Measurements from ENCODE around the gene BRD7.

BRD7 gene

GRCh38 chr16:50304467-50305440 lies 64.0 kb downstream of the BRD7 start:
- DNase-seq: no peak

DNA sequence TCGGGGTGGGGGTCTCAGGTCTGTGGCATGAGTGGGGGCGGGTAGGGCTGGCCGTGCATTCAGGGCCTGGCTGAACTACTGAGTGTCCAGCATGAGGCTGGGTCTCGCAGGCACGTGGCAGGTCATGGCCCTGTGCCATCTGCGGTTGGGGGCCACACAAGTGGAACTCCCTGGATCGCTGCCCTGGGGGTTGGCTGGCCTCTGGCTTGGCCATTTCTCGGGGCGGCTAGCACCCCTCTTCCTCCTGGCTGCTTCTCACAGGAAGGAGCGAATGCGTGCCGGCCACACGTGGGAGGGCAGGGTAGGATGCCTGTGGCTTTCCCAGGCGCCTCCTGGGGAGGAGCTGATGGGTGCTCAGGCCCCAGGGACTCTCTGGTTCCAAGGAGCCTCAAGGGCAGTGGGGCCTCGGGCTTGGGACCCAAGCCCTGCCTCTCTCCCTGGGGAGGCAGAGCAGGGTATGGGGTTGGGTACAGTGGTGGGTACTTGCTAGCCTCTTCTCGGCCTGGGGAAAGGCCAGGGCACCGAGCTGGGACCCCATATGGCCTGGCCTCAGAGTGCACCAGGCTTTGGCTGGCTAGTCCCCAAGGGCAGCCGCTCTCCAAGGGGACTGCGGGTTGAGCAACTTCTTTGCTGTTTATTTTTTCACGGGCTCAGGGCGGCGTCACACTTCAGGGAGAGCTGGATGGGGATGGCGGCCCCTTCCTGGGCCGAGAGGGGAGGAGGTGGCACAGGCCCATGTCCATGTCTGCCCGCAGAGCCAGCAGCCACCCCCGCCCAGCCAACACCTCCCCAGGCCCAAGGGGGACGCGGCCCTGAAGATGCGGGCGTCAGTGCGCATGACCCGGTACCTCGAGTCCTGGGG lies 65.0 kb downstream of the BRD7 start:
- DNase-seq: no peak

- no peak for DNase-seq
Observed at GRCh38 chr16:50303041-50303604, 65.7 kb downstream of the BRD7 start.

DNA sequence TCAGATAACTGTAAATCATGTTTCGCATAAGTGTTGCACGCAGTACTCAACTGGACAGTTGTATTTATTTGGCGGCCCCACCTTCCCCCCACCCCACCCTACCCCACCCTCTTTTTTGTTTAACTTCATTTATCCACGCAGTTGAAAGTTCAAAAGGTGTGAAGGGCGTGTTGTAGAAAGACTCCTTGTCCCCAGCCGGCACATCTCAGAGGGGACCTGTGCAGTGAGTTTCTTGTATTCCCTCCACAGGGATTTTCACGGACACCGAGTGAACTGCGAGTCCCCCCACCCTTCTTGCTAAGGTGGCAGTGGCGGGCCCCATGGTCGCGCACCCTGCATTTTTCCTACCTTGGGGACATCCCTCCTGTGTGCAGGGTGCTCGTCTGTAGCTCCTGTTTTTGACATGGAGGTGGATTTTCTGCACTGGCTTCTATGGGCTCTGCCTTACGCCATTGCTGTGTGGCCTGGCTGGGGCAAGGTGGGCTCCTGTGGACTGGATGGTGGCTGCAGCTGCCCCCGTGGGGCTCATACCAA lies 66.2 kb downstream of the BRD7 start:
- DNase-seq: no peak

- DNase-seq: no peak
Observed at GRCh38 chr16:50301626-50302471, 66.9 kb downstream of the BRD7 start.

GRCh38 chr16:50300942-50301625 lies 67.7 kb downstream of the BRD7 start:
- no peak for DNase-seq

DNA sequence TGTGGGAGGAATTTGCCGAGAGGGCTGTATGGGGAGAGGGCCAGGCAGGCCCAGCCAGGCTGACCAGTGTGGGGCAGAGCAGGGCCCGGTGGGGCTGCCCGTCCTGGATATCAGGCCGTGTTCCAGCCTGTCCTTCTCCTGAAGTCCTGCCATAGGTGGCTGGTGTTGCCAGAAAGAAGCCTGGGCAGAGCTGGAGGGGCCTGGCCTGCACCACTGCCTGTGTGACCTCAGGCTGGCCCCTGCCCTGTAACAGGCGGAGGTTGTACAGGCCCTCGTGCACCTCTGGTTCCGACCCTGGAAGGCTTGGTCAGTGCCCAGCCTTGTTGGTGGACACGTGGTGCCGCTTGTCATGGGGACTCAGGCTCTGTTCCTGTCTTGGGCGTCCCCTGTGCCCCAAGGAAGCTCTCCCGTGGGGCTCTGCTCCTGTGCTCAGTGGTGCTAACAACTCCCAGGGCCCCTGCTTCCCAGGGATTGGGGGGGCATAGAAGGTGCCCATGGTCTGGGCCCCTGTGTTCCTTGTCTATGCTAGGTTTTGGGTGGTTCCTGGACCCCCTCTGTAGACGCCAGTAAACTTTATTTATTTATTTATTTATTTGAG lies 69.2 kb downstream of the BRD7 start:
- no peak for DNase-seq

DNA sequence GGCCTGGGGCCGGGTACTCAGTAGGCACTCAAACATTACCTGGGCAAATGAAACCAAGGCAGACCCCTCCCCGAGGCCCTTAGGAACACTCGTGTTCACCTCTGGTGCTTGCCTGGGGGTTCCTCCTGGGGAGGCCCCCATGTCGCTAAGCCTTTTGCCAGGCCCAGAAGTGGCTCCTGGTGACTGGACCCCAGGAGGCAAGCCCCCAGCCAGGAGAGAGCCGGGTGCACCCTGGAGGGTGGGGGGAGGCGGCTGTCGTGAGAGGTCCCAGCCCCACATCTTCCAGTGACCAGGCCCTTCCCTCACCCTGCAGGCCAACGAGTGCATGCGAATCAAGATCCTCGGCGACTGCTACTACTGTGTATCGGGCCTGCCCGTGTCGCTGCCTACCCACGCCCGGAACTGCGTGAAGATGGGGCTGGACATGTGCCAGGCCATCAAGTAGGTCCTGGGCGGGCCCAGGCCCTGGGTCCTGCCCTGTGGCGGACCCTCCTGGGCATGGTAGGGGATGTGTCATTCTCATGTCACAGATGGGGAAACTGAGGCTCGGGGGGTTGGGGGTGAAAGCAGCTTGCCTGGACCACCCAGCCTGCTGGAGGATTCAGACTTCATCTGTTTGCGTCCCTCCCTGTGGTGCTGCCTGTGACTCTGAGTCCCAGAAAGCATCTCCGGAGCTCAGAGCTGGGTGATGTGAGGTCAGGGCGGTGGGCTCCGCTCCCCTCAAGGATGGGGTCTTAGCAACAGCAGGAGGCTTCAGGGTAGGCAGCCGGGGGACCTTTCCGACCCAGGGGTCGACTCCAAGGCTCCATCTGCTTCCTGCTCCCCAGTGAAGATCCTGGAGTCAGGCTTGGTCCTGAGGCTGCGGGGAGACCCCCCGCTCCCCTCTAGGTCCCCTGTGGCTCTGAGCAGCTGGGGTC lies 69.9 kb downstream of the BRD7 start:
- no peak for DNase-seq

- no peak for DNase-seq
Observed at GRCh38 chr16:50298075-50298460, 70.7 kb downstream of the BRD7 start.

DNA sequence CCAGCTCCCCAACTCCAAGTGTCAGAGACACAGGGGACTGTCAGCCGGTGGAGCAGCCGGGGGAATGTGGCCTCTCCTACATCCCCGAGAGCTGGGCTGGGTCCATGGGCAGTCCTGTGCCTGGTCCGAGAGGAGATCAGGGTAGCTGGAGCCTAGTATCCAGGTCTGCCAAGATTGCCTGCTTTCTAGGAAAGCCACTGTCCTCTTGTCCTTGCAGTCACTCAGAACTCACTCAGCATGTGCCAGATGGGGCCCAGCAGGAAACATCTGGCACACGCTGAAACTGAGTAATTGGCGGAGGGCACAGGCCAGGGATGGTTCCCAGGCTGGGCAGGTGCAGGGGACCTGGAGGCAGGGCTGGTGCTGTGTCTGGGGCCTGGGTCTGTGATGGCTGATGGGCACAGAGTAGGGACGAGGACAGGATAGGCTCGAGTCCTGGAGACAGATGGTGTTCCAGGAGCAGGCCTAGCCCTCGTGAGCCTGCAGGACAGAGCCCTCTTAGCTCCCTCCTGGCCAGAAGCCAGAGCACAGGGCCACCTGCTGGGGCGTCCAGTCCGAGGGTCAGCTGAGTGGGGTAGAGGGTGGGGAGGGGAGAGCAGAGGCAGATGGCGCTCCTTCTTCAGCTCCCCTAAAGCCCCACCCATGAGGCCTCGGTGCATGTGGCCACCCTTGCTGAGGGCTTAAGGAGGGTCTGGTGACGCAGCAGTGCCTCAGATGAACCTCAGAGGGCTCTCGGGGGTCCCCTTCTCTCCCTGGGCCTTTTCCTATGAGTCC lies 71.3 kb downstream of the BRD7 start:
- DNase-seq: no peak

DNA sequence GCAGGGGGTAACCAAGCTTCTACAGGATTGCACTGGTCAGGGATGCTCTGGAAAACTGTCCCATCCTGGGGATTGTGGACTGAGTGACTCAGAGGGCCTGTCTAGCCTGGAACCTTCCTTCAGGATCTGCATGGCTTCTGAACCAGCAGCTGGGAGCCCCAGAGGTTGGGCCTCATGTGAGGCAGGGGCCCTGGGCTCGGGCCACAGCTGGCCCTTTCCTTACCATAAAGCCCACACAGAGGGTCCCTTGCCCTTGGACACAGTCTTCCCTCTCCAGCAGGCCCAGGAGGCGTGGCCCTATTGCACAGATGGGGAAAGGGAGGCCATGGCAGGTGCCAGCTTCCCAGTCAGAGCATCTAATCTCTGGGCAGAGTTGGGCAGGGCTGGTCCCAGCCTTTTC lies 72.0 kb downstream of the BRD7 start:
- DNase-seq: no peak

GRCh38 chr16:50295541-50296132 lies 73.2 kb downstream of the BRD7 start:
- DNase-seq: no peak

- DNase-seq: no peak
Observed at GRCh38 chr16:50294955-50295354, 73.8 kb downstream of the BRD7 start.

GRCh38 chr16:50293994-50294855 lies 74.6 kb downstream of the BRD7 start:
- DNase-seq: no peak

DNA sequence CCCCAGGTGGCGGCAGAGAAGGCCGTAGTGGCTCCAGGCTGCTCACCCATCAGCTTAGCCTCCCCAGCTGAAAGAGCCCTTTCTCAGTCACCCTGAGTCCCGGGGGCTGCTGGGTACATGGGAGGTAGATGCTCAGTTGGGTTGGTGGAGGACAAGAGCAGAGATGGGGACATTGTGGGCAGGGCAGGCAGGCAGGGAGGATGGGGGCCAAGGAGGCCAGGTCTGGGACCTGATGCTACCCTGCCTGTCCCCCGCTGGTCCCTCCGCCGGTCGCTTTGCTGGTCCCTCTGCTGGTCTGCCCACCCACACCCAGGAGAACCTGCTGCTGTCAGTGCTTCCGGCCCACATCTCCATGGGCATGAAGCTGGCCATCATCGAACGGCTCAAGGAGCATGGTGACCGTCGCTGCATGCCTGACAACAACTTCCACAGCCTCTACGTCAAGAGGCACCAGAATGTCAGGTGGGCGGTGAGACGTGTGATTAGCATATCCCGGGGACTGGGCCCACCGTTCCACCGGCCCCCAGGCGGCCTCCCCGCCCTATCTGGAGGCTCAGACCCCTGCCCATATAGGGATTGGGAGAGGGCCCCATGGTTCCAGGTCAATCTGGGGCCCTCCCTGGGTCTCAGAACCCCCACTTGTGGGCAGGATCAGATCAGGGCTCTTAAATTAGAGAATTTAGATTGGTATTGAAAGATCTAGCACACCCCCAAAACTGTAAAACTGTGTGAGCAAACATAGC lies 75.6 kb downstream of the BRD7 start:
- no peak for DNase-seq

GRCh38 chr16:50292566-50292948 lies 76.2 kb downstream of the BRD7 start:
- DNase-seq: no peak

Measured in hypothalamus (tissue), 51 donors.